Measurements from ENCODE around the gene NEU1. TPM values are rescaled to one million over a fixed set of nuclear protein-coding genes. Genes with fewer than 3 reads are reported as not detected.
A peak's percentile ranks its signal among the peaks of the same experiment; 100 is the strongest.

The NEU1 gene
- total RNA-seq, 1 donor from 2014 or later, result 21.6 TPM

- Histone ChIP-seq H3K27me3 (no peaks in the 10 kb centered on the region), H3K36me3 (no peaks in the 10 kb centered on the region), H3K27ac (peak overlapping the region in 1 of 2 donors; percentile 79), H3K9me3 (no peaks in the 10 kb centered on the region), H3K4me1 (peaks cover 16 to 34% of the 10 kb centered on the region in 2 donors), H3K4me3 (peak overlapping the region; percentile 73 to 82)
- DNase-seq (ENCODE audit: low spot score in 2 of 2), result no peak
- intact Hi-C loops (cut with DNase I), result loop anchor here (2.0 to 10.0 kb wide), 3 partner anchors 59 to 287 kb away; partner anchors contain the start of genes ATP6V1G2, CSNK2B, DDX39B and LY6G5B
- no peak for TF ChIP-seq CTCF (IDR thresholded peaks at IDR 0.05)
Observed at GRCh38 chr6:31831350-31832215, 31.0 kb downstream of the NEU1 start.

- no peak for TF ChIP-seq CTCF (IDR thresholded peaks at IDR 0.05)
- peaks cover 14 to 34% of the 10 kb centered on the region in 2 donors for H3K4me1 ChIP-seq
- DNase-seq (ENCODE audit: low spot score in 2 of 2), result no peak
- peak overlapping the region; percentile 63 to 79 for H3K27ac ChIP-seq
- H3K4me3 ChIP-seq, result peak overlapping the region; percentile 73 to 82
- intact Hi-C loops (cut with DNase I), result loop anchor here (1.0 to 10.0 kb wide), 4 partner anchors 58 to 286 kb away; partner anchors contain the start of genes ATP6V1G2, CSNK2B, DDX39B and LY6G5B
- no peaks in the 10 kb centered on the region for H3K27me3 ChIP-seq
- no peaks in the 10 kb centered on the region for H3K36me3 ChIP-seq
- no peaks in the 10 kb centered on the region for H3K9me3 ChIP-seq
Observed at GRCh38 chr6:31830886-31831335, 31.7 kb downstream of the NEU1 start.

GRCh38 chr6:31829633-31830283 is 32.9 kb downstream of the NEU1 start:
- no peak for DNase-seq (ENCODE audit: low spot score in 2 of 2)
- peak overlapping the region; percentile 63 to 79 for H3K27ac ChIP-seq

GRCh38 chr6:31827286-31828079 is 35.1 kb downstream of the NEU1 start, which contains the start of gene HSPA1B:
TSS of gene HSPA1B (plus strand) at chr6:31827738. CDS start at chr6:31827951, 213 bp downstream.
- no peak for TF ChIP-seq CTCF (IDR thresholded peaks at IDR 0.05)
- H3K27ac ChIP-seq, result peak within 1 kb of the TSS; percentile 91 to 93
- no peaks in the 10 kb centered on the region for H3K27me3 ChIP-seq
- peak within 1 kb of the TSS; percentile 56 to 90 for H3K4me3 ChIP-seq
- peak; percentile 99 to 100 for DNase-seq (ENCODE audit: low spot score in 2 of 2)
- H3K4me1 ChIP-seq, result peaks cover 20 to 35% of the 10 kb centered on the region in 2 donors
- no peaks in the 10 kb centered on the region for H3K9me3 ChIP-seq
- H3K36me3 ChIP-seq, result no peaks in the 10 kb centered on the region
- intact Hi-C loops (cut with DNase I), result loop anchor here (2.0 kb wide), 2 partner anchors 31 to 93 kb away; no protein-coding TSS in a partner anchor

More at GRCh38 chr6:31829633-31830283, 32.9 kb downstream of the NEU1 start:
- no peaks in the 10 kb centered on the region for H3K9me3 ChIP-seq
- H3K36me3 ChIP-seq, result no peaks in the 10 kb centered on the region
- H3K27me3 ChIP-seq, result no peaks in the 10 kb centered on the region
- peak; percentile 22 to 46 (median 31) for TF ChIP-seq CTCF (IDR thresholded peaks at IDR 0.05)
- peak overlapping the region; percentile 73 to 82 for H3K4me3 ChIP-seq
- intact Hi-C loops (cut with DNase I), result loop anchor here (1.0 to 10.0 kb wide), 4 partner anchors 57 to 285 kb away; partner anchors contain the start of genes ATP6V1G2, CSNK2B, DDX39B and LY6G5B
- peaks cover 16 to 35% of the 10 kb centered on the region in 2 donors for H3K4me1 ChIP-seq

All from ascending aorta (tissue), 2 donors.